Renal cortical epithelial cell (primary cell): ENCODE results near the gene HTRA1. TPM values are rescaled to one million over a fixed set of nuclear protein-coding genes. Genes with fewer than 3 reads are reported as not detected.

Experiments
- DNase-seq: peaks from one replicate; pipeline ENCODE4 v3.0.0-alpha.2; 2011; ENCODE audit warnings: low read depth
- total RNA-seq: library from RNA; depleted of rRNA; stranded (reverse); fragments of >200 nt; gene quantifications from 2 replicates; pipeline ENCODE4 v1.2.3, GENCODE V29; 2014

The HTRA1 gene
- total RNA-seq, 1 donor from 2014 or later = 27.9 TPM

DNA sequence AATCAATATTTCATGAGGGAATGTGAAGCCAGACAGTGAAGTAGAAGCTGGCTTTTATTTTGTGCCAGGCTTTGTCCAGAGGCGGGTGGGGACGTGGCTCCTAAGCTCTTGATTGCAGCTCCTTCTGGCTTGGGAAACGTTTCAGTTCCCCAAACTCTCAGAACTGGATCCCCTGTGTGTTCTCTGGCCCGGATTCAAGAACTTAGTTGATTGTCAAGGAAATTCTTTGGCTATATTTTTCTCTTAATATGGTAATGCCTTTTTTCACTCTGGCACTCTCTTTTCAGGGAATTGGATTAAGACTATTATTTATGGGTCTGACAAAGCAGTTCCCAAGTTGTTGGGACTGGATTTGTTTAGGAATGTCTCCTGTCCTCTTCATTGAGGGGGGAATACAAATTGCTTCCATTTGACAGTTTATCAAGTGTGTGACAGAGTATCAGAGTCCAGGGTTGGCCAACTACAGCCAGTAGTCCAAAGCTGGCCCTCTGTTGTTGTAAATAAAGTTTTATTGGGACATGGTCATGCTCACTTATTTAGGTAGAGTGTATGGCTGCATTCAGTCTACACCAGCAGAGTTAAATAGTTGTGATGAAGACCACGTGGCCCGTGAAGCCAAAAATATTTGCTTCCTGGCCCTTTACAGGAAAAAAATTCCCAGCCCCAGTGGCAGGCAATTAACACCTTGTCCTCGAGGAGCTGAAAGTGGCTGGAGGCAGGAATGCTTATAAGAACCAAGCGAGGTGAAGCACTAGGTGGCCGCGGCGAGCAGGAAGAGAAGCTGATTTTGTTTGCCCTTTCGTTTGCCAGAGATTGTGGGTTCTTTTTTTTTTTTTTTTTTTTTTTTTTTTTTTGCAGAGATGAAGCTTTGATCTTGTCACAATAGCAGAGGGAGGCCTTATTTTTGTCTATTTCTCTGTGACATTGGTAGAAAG, 34.3 kb downstream of the HTRA1 start:
- DNase-seq = no peak

- DNase-seq = no peak
Measured at GRCh38 chr10:122497241-122497640, 35.9 kb downstream of the HTRA1 start.

GRCh38 chr10:122498521-122498920, 37.2 kb downstream of the HTRA1 start:
- no peak for DNase-seq

GRCh38 chr10:122499012-122499411, 37.7 kb downstream of the HTRA1 start:
- DNase-seq = no peak

- DNase-seq = no peak
Measured at GRCh38 chr10:122499491-122499941, 38.2 kb downstream of the HTRA1 start.

DNA sequence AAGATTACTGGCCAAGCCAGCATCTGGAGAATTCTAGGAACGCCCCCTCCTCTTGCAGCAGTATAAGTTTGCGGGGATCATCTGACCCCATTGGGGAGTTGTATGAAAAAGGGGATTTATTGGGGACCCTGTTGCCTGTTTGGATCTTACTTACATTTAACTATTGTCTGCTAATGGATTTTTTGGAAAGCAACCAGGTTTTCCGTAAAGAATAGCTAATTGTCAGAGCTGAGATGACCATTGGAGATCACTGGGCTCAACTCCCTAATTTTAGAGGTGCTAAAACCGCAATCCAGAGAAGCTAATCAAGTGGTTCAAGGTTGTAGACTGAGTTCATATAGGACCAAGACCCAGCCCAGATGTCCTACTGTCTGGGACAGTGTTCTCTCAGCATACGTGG, 38.8 kb downstream of the HTRA1 start:
- no peak for DNase-seq

- no peak for DNase-seq
Measured at GRCh38 chr10:122500726-122501125, 39.4 kb downstream of the HTRA1 start.

GRCh38 chr10:122503012-122503411, 41.7 kb downstream of the HTRA1 start:
- no peak for DNase-seq

DNA sequence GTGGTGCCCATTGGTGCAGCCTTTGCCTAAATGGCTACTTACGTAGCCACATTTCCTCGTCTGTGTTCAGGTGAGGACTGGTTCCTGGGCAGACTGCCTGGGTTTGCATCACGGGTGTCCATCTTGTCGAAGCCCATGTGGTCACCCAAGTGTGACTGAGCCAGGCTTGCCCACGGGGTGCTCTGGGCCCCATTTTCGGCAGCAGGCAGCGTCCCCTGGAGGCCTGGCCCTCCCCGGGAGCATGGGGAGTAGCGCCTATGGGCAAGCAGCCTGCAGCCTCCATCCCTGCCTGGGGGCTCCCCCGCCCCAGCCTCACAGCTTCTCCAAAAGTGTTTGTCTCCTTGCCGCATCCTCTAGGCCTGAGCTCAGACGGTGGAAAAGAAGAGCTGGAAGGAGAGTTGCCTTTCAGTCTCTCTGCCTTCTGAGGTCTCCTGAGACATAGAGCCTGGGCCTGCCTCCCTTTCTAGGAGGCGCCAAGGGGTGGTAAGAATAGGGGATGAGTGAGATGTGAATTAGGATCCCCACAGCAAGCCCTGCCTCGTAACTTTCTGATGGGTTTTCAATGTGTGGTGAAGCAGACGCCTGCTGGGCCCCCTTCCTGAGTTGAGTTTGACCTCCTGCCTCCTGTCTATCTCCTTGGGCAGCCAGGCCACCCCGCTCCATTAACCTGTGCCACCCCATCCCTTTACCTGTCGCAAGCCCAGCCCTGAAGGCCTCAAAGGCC, 42.7 kb downstream of the HTRA1 start:
- DNase-seq = no peak

DNA sequence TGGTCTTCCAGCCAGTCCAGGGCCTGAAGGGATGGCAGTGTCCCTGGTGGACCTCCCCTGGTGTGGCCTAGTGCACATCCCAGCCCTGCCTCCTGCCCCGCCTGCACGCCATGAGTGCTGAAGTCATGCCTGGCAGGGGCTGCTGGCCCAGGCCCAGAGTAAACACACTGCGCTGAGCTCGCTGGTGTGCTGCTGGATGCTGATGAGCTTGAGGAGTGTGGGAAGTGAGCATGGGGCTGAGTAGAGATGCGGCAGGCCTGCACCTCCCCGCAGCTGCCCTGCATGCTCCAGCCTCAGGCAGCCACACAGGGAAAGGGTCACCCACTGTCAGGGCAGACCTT, 43.2 kb downstream of the HTRA1 start:
- DNase-seq = peak; percentile 56

DNA sequence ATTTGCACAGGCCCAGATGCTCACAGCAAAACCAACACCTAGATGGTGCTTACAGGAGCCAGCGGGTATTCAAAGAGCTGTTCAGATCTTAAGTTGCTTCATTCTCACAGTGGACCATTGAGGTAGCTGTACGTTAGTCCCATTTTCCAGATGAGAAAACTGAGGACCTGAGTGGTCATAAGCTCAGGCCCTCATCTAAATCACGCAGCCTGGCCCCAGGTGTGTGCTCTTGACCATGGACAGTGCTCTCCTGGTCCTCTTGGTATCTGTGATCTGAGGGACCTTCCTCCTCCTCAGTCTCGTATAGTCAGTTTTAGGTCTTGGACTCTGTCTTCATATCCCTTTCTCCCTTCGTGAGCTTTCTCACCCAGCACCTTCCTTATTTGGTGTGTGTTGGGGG, 43.7 kb downstream of the HTRA1 start:
- DNase-seq = no peak

DNA sequence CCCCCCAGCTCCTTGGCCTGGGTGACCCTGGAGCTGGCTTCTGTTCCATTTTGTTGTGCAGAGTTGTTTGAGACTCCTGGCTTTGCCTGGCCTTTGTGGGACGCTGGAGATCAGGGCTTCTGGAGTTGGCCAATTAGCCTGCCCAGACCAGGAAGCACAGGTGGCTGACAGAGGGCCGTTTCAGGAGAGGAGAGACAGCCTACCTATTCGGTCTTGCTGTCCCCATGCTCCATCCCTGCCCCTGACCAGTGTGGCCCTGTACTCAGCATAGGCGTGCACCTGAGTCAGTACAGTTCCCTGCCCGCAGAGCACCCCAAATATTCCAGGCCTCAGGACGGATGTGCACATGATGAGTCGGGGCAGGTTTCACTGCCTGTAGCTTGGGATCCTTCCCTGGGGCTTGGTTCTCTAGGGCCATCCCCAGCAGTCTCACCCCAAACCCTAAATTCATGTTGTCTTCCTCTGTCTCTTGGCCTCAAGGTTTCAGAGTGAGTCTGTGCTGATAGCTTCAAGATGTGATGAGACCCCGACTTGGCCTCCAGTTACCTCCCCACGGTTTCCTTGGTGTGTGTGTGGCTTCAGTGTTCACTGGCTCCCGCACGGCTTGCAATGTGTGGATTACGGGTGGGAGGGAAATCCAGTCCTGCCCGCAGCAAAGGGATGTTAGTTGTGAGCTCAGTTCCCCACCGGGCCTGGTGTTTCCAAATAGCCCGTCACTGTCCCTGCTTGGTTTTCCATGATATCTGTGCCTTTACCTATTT, 44.7 kb downstream of the HTRA1 start:
- DNase-seq = no peak

DNA sequence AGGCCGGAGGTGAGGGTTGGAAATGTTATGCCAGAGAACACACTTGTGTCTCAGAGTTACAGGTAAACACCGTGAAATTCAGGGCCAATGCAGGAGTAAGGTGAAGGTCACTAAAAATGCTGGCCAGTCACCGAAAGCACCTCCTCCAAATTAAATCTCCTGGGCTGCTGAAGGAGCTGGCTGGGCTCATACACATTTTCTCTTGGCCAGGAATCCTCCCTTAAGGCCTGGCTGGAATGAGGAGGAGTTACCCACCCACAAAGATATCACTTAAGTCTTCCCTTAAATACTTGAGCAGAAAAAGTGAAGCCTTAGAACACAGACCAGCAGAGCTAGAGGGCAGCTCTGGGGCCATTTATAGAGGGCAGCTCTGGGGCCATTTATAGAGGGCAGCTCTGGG, 46.3 kb downstream of the HTRA1 start:
- DNase-seq = no peak

GRCh38 chr10:122508021-122508420, 46.7 kb downstream of the HTRA1 start:
- no peak for DNase-seq

DNA sequence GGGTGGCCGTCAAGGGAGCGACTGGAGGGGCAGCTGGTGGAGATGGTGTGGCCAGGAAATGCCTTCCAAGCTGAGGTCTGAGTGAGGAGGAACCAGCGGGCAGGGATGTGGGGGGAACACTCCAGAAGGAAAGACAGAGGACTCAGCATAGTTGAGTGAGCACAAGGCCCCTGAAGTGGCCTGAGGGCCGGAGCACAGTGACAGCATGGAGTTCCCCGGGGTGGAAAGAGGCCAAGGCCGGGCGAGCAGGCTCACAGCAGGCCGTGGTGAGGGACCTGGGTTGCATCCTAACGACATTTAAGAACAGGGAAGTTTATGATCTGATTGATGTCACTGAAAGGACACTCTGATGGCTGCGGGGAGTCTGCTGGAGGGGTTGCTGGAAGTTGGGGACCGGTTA, 48.0 kb downstream of the HTRA1 start:
- no peak for DNase-seq

DNA sequence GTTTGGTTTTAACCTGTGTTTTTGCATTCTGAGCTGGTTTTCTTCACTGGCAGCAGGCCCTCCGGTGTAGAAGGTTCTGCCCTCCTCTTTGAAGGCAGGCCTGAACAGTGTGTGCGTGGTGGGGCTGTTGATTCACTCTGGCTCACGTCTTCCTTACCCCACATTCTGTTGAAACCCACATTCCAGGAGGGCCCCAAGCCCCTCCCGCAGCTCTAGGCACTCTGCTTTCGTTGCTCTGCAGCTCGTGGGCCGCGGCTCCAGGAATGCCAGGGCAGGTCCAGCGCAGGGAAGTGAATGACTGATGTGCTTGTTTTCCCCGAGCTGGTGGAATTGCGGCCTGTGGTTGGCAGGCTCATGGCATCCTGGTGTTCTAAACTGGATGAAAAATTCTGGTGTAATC, 49.0 kb downstream of the HTRA1 start:
- DNase-seq = peak; percentile 36

DNA sequence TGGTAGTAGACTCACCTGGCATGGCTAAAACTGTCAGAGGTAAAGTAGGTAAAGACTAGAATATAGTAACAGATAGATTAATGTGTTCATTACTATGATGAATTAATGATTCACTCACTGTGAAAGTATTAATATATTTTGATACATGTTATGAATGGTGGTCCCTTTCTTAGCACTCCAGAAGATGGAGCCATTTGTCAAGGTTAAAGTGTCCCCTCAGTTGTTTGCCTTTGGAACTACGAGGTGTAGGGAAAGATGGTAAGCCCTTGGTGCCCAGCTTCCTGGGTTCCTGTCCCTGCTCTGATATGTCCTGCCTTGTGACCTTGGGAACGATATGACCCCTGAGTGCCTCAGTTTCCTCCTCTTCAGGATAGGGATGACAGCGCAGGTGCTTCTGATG, 49.4 kb downstream of the HTRA1 start:
- no peak for DNase-seq

DNA sequence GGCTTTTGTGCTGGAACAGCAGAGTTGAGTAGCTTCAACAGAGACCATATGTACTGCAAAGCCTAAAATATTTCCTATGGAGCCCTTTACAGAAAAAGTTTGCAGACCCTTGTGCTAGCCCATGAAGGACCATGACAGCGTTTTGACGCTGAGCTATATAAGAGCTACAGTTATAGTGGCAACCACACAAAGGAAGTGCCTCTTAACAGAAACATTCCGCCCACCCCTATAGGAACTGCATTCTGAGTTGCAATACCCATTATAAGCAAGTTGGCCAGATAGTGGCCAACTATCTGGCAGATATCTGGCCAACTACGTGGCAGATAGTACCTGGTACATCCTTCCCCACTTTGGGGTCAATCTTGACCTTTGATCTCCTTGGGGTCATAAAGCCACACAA, 51.7 kb downstream of the HTRA1 start:
- no peak for DNase-seq

- no peak for DNase-seq
Measured at GRCh38 chr10:122514045-122514840, 52.9 kb downstream of the HTRA1 start.

DNA sequence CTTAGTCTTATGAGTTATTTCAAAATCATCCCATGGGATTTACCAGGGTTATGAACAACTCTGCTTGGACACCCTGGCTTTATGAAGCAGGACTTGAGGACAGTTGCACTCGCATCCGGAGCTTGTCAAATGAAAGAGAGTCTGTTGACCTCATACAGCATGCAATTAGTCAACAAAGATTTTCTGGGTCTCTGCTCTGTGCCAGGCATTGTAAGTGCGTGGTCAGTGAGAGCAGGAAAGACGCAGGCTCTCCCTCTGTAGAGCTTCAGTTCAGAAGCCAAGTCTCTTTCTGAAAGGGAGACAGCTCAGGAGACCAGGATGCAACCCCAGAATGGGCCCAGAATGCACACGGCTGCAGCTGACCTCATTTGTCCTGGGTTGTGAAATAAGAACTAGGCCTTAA, 53.7 kb downstream of the HTRA1 start:
- DNase-seq = no peak

DNA sequence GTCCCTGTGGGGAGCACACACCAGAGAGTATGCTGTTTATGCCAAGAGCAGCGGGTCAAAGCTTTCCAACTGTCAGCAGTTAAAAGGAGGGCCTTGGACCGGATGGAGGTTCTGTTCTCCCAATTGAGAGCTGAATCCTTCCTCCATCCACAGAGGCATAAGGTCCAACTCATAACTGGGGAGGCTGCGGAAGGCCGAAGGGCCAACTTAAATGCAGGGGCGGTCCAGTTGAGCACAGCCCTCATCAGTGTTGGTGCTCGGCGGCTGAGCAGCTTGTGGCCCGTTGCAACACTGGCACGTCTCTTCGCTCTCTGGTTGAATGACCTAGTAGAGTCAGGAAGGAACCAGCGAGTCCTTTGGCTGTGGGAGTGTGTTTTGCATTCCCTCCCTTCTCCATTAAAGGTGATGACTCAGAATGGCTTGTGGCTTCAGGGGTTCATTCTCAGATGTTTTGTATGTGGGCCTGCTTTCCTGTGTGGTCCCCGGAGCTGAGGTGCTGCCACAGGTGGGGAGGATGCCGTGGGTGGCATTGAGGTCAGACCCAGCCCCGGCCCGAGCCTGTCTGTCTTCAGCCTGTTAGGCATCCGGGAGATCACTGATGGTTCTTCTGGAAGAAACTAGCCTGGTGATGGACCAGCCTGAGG, 54.4 kb downstream of the HTRA1 start:
- peak; percentile 72 for DNase-seq
